GM19025 (cell line): ENCODE results near the gene THSD4.
"Not testable (repeated sequence)": the region's sequence is repeated elsewhere in the genome, so short reads cannot be mapped to it uniquely, and the experiment has no call there.

ENCODE experiments used
- ATAC-seq: cut with Tn5 transposase; IDR thresholded peaks from one replicate; pipeline ENCODE4 v1.9.1; 2021; ENCODE audit warnings: mild to moderate bottlenecking, low read depth, moderate library complexity; ENCODE audit not compliant: unreplicated experiment

THSD4 gene

DNA sequence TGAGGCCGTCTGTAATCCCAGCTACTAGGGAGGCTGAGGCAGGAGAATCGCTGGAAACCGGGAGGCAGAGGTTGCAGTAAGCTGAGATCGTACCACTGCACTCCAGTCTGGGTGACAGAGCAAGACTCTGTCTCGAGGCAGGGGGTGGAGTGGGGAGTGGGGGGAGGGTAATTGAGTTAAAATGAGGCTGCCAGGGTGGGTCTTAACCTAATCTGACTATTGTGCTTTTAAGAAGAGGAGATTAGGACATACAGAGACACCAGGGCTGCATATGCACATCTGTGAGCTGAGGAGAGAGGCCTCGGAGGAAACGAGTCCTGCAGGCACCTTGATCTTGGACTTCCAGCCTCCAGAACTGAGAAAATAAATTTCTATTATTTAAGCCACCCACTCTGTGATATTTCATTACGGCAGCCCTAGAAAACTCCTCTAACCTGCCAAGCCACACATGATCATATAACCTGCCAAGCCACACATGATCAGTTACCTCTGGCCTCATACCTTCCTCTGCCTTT is 197.0 kb downstream of the THSD4 start:
- no peak for ATAC-seq

- ATAC-seq = no peak
These were observed 197.6 kb downstream of the THSD4 start for GRCh38 chr15:71312731-71313460.

- no peak for ATAC-seq
These were observed 198.5 kb downstream of the THSD4 start for GRCh38 chr15:71313806-71314205.

DNA sequence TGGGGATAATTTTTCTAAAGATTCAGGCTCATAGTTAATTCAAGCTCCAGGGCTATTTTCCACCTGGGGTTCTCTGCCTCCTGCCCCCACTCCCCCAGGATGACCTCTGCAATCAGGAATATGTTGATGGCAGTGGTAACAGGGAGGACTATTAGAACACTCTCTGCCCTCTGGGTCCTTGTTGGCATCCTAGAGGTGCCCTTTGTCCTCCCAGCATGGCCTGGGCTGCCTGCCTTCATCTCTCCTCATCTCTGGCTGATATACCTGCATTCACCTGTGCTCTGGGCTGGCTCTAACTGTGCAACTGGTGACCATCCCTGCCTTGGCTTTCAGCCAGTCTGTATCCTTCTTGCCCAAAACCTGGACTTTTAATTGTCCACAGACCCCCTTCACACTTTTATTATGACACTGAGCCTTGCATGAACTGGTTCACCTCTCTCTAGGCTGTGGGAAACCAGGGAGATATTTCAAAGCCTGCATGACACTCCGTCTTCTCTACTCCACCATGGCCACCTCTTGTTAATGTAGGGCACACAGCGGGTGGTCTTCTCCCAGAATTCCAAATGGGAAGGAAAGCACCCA is 199.8 kb downstream of the THSD4 start:
- ATAC-seq = no peak

- ATAC-seq = no peak
These were observed 201.6 kb downstream of the THSD4 start for GRCh38 chr15:71316911-71317310.

DNA sequence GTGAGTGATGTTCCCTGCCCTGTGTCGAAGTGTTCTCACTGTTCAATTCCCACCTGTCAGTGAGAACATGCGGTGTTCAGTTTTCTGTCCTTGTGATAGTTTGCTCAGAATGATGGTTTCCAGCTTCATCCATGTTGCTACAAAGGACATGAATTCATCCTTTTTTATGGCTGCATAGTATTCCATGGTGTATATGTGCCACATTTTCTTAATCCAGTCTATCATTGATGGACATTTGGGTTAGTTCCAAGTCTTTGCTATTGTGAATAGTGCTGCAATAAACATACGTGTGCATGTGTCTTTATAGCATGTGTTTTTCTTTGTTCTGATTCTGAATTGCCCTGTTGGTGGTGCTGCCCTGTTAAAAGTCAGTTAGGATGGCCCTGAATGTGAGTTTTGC is 204.2 kb downstream of the THSD4 start:
- not testable (repeated sequence) for ATAC-seq

- ATAC-seq = no peak
These were observed 204.7 kb downstream of the THSD4 start for GRCh38 chr15:71319935-71320334.

DNA sequence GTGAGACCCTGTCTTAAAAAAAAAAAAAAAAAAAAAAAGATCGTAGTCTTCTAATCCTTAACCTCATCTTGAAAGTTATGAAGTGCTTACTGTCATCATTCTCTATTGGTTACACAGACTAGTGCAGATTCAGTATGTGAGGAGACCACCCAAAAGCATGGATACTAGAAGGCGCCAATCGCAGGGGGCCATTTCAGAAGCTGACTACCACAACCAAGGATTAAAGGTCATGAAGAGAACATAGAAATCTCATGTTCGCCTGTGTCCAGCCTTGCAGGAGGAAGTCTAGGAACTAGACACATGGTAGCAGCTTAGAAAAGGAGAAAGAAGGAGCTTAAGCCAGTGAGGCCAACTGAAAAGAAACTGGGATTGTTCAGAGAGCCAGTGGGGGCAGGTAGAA is 207.8 kb downstream of the THSD4 start:
- ATAC-seq = no peak

DNA sequence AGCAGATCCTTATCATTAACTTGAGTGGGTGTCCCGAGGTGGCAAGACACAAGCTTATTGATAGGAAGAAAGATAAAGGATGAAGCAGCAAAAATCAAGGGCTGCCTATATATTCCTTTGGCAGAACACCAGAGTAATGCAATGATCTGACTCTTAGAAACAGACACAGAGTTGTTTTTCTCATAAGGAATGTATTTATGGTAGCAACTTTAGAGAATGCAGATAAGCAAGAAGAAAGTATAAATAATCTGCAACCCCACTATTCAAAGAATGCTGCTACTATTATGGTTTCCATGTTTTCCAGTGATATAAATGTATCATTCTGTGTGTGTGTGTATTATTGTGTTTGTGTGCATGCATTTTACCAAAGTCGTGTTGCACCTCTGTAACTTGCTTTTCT is 208.3 kb downstream of the THSD4 start:
- no peak for ATAC-seq

DNA sequence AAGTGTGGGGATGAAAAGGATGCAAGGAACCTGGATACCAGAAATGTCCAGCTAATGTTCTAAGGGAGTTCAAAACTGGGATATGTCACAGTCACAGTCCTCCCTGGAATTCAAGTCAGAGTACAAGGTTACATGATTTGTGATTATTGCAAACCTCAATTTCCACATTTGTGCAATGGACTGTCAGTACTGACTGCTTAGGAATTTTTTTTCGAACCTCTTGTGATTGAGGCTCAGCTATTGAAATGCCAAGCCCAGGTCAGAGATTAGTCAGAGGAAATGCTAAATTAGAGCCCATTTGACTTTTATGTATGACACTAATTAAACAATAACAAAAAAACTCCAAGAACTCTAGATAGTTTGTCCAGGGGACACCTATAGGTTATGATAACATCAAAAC is 210.2 kb downstream of the THSD4 start:
- no peak for ATAC-seq

DNA sequence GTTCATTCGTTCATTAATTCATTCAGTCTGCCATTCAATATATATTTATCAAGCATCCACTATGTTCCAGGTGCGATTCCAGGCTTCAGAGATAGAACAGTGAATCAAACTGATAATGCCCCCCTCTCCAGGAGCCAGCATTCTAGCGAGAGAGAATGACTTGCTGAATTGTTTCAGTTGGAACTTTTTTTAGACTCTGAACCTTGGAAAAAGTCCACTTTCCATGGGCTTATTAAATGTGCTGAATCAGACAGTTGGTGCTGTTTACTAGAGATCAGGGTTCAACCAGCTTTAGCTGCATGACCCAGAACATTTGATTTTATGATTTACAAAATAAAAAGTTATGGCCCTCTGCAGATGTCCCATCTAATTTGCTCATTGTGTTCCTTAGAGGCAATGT is 213.2 kb downstream of the THSD4 start:
- ATAC-seq = no peak

DNA sequence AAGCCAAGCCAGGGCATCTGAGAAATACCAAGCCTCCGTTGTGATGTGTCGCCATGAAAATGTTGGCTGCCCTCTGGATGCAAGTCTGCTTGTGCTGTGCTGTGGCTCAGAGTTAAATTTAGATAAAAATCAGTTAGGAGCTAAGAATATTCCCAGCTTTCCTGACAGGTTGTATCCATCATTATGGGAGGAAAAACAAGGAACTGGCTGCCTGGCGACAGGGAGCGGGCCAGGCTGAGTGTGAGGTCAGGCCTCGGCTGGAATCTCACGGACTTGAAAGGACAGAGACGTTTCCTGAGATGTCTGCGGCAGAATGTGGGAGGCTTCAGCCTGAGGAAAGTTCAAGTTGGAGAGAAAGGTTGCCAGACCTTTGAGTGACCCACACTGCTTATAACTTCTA is 213.8 kb downstream of the THSD4 start:
- ATAC-seq = no peak

DNA sequence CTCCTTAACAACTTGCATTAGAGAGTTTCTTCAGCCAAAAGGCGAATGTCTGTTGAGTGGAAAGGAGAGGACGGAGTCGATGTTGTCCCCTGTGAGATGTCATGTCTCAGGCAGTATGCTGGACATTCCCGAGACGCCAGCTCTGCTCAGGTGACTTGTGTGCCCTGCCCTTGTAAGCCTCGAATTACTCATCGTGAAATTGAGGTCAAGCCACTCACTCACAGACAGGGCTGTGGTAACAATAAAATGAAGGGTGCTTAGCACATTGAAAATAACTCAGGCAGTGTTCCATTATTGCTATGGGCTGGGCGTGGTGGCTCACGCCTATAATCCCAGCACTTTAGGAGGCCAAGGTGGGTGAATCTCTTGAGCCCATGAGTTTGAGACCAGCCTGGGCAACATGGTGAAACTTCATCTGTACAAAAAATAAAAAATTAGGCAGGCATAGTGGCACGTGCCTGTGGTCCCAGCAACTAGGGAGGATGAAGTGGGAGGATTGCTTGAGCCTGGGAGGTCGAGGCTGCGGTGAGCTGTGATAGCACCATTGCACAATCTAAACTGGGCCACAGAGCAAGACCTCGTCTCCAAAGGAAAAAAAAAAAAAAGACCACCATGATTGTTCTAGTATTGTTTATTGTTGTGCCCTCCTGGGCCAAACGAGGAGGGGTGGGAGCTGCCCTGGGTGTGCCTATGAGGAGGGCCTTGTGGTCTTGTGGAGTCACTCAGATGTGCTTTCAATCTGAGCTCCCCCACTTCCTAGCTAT is 214.4 kb downstream of the THSD4 start:
- no peak for ATAC-seq

GRCh38 chr15:71330638-71331162 is 215.4 kb downstream of the THSD4 start:
- no peak for ATAC-seq

DNA sequence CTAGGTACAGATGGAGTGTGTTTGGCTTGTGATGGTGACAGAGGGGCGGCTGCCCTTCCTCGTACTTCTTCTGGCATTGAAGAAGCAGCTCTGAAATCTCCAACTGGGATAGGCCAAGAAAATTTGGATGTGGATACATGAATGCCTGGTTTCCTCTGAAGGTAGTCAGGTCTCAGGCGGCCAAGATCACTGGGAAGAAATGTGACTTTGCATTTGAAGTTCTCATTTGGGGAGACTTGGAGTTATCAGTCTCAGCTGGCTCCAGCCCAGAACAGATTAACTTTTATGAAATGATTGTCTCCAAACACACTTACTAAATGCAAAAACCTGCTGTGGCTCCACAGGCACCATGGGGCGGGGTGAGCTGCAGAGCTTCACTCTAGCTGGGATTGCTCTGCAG is 215.9 kb downstream of the THSD4 start:
- no peak for ATAC-seq

DNA sequence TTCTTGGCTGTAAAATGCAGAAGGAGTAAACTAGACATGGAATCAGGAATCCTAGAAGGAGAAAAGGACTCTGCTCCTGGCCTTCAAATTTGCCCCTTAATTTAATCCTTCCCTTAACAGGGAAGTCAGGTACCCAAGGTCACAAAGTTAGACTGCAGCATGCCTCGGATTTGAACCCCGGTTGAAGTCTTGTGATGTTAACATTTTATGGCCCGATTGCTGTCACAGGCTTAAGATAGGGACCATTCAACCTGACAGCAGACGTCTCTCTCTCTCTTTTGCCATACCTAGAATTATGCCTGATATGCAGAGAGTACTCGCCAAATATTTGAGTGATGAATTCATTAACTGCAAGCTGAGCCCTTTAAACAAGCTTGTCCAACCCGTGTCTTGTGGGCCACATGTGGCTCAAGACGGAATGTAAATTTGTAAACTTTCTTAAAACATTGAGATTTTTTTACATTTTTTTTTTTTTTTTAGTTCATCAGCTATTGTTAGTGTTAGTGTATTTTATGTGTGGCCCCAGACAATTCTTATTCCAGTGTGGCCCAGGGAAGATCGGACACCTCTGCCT is 217.2 kb downstream of the THSD4 start:
- ATAC-seq = no peak

DNA sequence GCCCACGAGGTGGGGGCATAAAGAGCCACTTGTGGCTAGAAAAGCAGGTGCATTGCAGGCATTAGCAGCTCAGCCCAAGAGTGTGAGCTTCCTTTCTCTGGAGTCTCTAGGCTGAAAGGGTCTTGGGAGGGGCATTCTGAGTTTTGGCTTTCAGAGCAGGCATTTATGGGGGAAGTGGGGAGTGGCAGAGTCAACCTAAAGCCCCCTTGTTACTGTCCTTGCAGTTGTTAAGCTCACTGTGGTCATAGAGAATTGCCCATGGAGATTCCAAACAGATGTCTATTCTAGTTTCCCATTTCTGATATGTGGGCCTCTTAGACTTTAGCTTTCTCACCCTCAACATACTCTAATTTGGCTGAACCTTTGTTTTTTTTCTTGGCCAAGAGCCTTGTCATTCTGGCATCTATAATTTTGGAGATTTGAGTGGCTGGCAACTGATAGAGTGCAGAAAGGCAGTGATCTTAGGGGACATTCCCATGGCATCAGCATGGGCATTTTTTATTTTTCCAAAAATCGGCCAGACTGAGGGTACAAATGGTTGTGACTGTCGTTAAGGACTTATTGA is 217.9 kb downstream of the THSD4 start:
- ATAC-seq = no peak

DNA sequence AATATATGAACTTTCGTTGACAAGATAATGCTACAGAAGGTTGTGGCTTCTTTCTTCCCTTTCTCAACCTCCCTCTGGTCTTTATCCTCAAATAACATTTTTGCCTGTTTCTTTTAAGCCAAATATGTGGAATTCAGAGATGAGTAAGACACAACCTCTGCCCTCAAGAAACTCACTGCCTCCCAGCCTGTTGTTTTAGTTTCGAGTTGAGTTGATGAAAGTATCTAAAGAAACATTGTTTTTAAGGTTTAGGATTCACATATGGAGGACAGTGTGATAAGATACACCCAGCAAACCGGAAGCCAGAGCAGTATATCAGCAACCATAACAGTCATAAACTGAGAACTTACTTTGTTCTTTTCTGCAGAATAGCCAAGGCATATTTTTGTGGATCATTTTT is 218.6 kb downstream of the THSD4 start:
- no peak for ATAC-seq

GRCh38 chr15:71334434-71334833 is 219.2 kb downstream of the THSD4 start:
- no peak for ATAC-seq

GRCh38 chr15:71334873-71335272 is 219.6 kb downstream of the THSD4 start:
- ATAC-seq = no peak

DNA sequence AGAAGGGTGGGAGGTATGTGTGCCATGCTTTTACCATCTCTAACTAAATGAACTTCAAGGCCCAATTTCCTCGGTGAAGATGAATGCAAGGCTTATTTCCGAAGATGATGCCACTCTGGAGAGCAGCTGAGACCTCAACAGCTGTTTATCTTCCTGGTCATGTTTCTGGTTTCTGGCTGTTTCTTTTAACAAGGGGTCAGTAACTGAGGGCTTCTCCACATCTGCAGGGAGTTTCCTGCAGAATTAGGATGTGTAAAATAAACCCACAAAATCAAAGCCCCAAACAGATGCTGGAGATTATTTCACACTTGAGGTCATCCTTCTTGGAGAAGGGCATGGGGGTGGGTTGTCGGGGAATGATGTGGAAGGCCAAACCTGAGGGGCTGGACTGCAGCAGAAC is 220.3 kb downstream of the THSD4 start:
- ATAC-seq = no peak
